CD14-positive monocyte (primary cell): ENCODE data around the gene ATF6. TPM values are rescaled to one million over a fixed set of nuclear protein-coding genes. Genes with fewer than 3 reads are reported as not detected.

Experiments
- DNase-seq, 3 donors: peaks; one replicate each; pipeline ENCODE4 v3.0.0-alpha.2; 2011 to 2022
- H2AFZ ChIP-seq: 2 replicates; pipeline ENCODE4 v1.6.0; 2012; ENCODE audit warnings: mild to moderate bottlenecking, low read depth, low read length, inconsistent platforms; ENCODE audit not compliant: insufficient read depth, poor library complexity, severe bottlenecking
- H3K27ac ChIP-seq, 2 donors: 1 replicate in 1 of 2; 2 replicates in 1 of 2; pipeline ENCODE4 v1.5.1; 2012 to 2013; ENCODE audit warnings: low read length in 2 of 2, control low read depth in 1 of 2, inconsistent platforms in 1 of 2, low read depth in 1 of 2, mild to moderate bottlenecking in 1 of 2
- H3K27me3 ChIP-seq, 2 donors: one replicate each; pipeline versions ENCODE4 v1.6.0 to v1.6.1; 2011 to 2013; ENCODE audit warnings: low read length in 2 of 2; ENCODE audit not compliant: control insufficient read depth in 2 of 2, insufficient read depth in 2 of 2
- H3K36me3 ChIP-seq, 2 donors: replicated peaks in 1 of 2; 1 replicate in 1 of 2; 2 replicates in 1 of 2; pipeline versions ENCODE4 v1.5.1 to v1.6.1; 2012 to 2013; ENCODE audit warnings: low read length in 2 of 2, control low read depth in 1 of 2, inconsistent platforms in 1 of 2, mild to moderate bottlenecking in 1 of 2; ENCODE audit not compliant: insufficient read depth in 2 of 2, control insufficient read depth in 1 of 2
- H3K4me1 ChIP-seq, 2 donors: 1 replicate in 1 of 2; 2 replicates in 1 of 2; pipeline versions ENCODE4 v1.5.1 to v1.6.1; 2012 to 2013; ENCODE audit warnings: low read length in 2 of 2, control low read depth in 1 of 2, inconsistent platforms in 1 of 2, mild to moderate bottlenecking in 1 of 2, moderate library complexity in 1 of 2; ENCODE audit not compliant: insufficient read depth in 2 of 2, control insufficient read depth in 1 of 2
- H3K4me2 ChIP-seq: replicated peaks from 2 replicates; pipeline ENCODE3; 2012; ENCODE audit warnings: low read length, moderate library complexity, mild to moderate bottlenecking; ENCODE audit not compliant: poor library complexity, severe bottlenecking; ENCODE audit errors: extremely low read depth
- H3K4me3 ChIP-seq, 3 experiments: fragments of 200-600 bp in 1 of 3; sonication (generic) in 1 of 3; replicated peaks in 1 of 3; 1 replicate in 2 of 3; 2 replicates in 1 of 3; pipeline ENCODE4 v1.5.1; 2011 to 2013; ENCODE audit warnings: low read length in 3 of 3, mild to moderate bottlenecking in 3 of 3, control low read depth in 2 of 3, low read depth in 2 of 3, inconsistent platforms in 1 of 3, moderate library complexity in 1 of 3
- H3K79me2 ChIP-seq: 2 replicates; pipeline ENCODE4 v1.6.0; 2012; ENCODE audit warnings: mild to moderate bottlenecking, control low read depth, inconsistent platforms, low read length, moderate library complexity; ENCODE audit not compliant: insufficient read depth
- H3K9ac ChIP-seq: 2 replicates; pipeline ENCODE4 v1.6.0; 2017; ENCODE audit warnings: low read length, mild to moderate bottlenecking; ENCODE audit not compliant: insufficient read depth, poor library complexity, severe bottlenecking
- H3K9me3 ChIP-seq, 2 donors: replicated peaks in 1 of 2; 1 replicate in 1 of 2; 2 replicates in 1 of 2; pipeline versions ENCODE4 v1.5.1 to v1.6.1; 2012 to 2013; ENCODE audit warnings: low read length in 2 of 2, control low read depth in 1 of 2; ENCODE audit not compliant: control insufficient read depth in 1 of 2, insufficient read depth in 1 of 2
- H4K20me1 ChIP-seq: 2 replicates; pipeline ENCODE4 v1.6.0; 2012; ENCODE audit warnings: mild to moderate bottlenecking, low read length, control low read depth, moderate library complexity; ENCODE audit not compliant: insufficient read depth
- H3K27ac Mint-ChIP-seq, 7 donors: one replicate each; pipeline ENCODE4 v1.8.0; 2020; ENCODE audit warnings: mild to moderate bottlenecking in 7 of 7, mixed read lengths in 7 of 7, moderate library complexity in 6 of 7, inconsistent platforms in 2 of 7
- H3K27me3 Mint-ChIP-seq, 3 donors: one replicate each; pipeline ENCODE4 v1.8.0; 2021 to 2022; ENCODE audit warnings: low read depth in 3 of 3, mild to moderate bottlenecking in 3 of 3, mixed read lengths in 3 of 3, moderate library complexity in 3 of 3, inconsistent platforms in 1 of 3
- H3K36me3 Mint-ChIP-seq, 2 donors: one replicate each; pipeline ENCODE4 v1.8.0; 2020; ENCODE audit warnings: mixed read lengths in 2 of 2, inconsistent platforms in 1 of 2, mild to moderate bottlenecking in 1 of 2
- H3K4me1 Mint-ChIP-seq: one replicate; pipeline ENCODE4 v1.8.0; 2020; ENCODE audit warnings: mild to moderate bottlenecking, mixed read lengths
- H3K4me3 Mint-ChIP-seq, 2 donors: one replicate each; pipeline ENCODE4 v1.8.0; 2020; ENCODE audit warnings: mild to moderate bottlenecking in 2 of 2, mixed read lengths in 2 of 2, moderate library complexity in 1 of 2
- H3K9me3 Mint-ChIP-seq, 7 donors: one replicate each; pipeline ENCODE4 v1.8.0; 2020 to 2022; ENCODE audit warnings: mixed read lengths in 7 of 7, mild to moderate bottlenecking in 6 of 7, moderate library complexity in 6 of 7, inconsistent platforms in 2 of 7
- WGBS: methylation state at CpG from one replicate; pipeline ENCODE4 v1.1.5; 2013; ENCODE audit warnings: missing lambda C conversion rate; ENCODE audit not compliant: insufficient coverage; 5-methylcytosine and 5-hydroxymethylcytosine counted together
- intact Hi-C, 2 donors: fragments of 100-400 bp; cut with micrococcal nuclease; formaldehyde crosslinking; loops; one replicate each; pipeline versions ENCODE4 v1.15.0 to v1.15.1; 2023
- polyA plus RNA-seq, 3 donors: library from polyadenylated mRNA; depleted of rRNA in 1 of 3; unstranded in 2 of 3; stranded (reverse) in 1 of 3; fragments of 300-500 nt in 2 of 3; fragments of >200 nt in 1 of 3; fragmentation: Illumina TruSeq in 2 of 3; gene quantifications; 1 replicate in 2 of 3; 2 replicates in 1 of 3; pipeline ENCODE4 v1.2.3, GENCODE V29; 2012 to 2021
- TF ChIP-seq, protein P1 (sequence below): fragments of 200-600 bp; IDR thresholded peaks from one replicate; pipeline ENCODE4 v1.8.0; 2022; ENCODE audit warnings: antibody characterized with exemption, mild to moderate bottlenecking

The ATF6 gene
- polyA plus RNA-seq, 3 donors = 13.4 to 25.6 (median 22.2) TPM

DNA sequence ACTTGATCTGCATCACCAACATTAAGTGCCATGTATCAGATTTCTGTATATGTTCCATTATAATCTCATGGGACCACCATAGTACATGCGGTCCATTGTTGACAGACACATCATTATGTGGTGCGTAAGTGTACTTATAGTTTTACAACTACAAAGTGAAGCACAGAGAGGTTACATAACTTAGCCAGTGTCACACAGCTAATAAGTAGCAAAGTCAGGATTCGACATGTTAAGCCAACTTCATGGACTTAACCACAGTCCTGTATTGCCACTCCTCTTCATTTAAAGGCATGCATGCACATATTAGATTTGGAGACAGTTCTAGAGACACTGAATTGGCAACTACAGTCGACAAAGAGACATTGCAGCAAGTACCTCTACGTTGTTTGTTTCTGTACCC is 120.5 kb downstream of the ATF6 start:
- Histone ChIP-seq H3K9me3 (peaks cover 0 to 3% of the 10 kb centered on the region in 2 donors), H3K4me1 (no peaks in the 10 kb centered on the region), H3K79me2 (no peaks in the 10 kb centered on the region), H3K36me3 (peaks cover 35 to 53% of the 10 kb centered on the region in 2 donors), H2AFZ (no peak overlapping the region), H3K27me3 (no peaks in the 10 kb centered on the region), H3K9ac (no peak overlapping the region), H3K4me3 (no peak overlapping the region), H3K27ac (no peak overlapping the region), H4K20me1 (peaks cover 12% of the 10 kb centered on the region), H3K4me2 (no peak overlapping the region)
- TF ChIP-seq, protein P1, sequence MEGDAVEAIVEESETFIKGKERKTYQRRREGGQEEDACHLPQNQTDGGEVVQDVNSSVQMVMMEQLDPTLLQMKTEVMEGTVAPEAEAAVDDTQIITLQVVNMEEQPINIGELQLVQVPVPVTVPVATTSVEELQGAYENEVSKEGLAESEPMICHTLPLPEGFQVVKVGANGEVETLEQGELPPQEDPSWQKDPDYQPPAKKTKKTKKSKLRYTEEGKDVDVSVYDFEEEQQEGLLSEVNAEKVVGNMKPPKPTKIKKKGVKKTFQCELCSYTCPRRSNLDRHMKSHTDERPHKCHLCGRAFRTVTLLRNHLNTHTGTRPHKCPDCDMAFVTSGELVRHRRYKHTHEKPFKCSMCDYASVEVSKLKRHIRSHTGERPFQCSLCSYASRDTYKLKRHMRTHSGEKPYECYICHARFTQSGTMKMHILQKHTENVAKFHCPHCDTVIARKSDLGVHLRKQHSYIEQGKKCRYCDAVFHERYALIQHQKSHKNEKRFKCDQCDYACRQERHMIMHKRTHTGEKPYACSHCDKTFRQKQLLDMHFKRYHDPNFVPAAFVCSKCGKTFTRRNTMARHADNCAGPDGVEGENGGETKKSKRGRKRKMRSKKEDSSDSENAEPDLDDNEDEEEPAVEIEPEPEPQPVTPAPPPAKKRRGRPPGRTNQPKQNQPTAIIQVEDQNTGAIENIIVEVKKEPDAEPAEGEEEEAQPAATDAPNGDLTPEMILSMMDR = no peak
- intact Hi-C loops = no loop called here
- Mint-ChIP-seq H3K4me1 (no peaks in the 10 kb centered on the region), H3K4me3 (no peak overlapping the region), H3K27me3 (peaks cover 0 to 2% (median 0%) of the 10 kb centered on the region in 3 donors), H3K9me3 (peaks cover 0 to 8% (median 2%) of the 10 kb centered on the region in 7 donors), H3K36me3 (peaks cover 43 to 51% of the 10 kb centered on the region in 2 donors), H3K27ac (no peak overlapping the region)
- DNase-seq = no peak
- no CpG with 5 or more reads among the region's 5 CpGs for WGBS

DNA sequence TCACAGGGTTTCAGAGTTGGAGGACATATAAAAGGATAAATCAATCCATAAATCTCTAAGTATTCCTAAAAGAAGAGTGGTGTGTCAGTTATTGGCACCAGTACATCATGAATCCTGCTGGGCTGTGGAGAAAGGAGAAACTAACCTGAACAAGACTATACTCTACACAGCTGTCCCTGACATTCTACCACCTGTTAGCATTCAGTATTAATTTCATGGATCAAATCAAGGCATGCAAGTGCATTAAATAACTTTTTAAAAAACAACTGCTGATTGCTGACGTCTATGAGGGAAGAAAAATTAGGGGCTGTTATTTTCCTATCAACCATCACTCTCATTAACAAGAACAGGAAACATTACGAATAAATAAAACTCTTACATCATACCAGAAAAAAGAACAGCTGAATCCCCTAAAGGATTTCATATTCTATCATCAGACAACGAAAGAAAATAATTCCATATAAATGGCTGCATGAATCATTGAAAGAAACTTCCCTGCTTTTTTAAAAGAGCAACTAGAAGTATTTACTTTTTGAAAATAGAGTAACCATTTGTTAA is 121.7 kb downstream of the ATF6 start:
- peaks cover 48 to 51% of the 10 kb centered on the region in 2 donors for H3K36me3 Mint-ChIP-seq
- WGBS = no CpG with 5 or more reads among the region's 3 CpGs

More for the DNA sequence above, 121.7 kb downstream of the ATF6 start:
- Histone ChIP-seq H3K79me2 (no peaks in the 10 kb centered on the region), H3K36me3 (peaks cover 35 to 59% of the 10 kb centered on the region in 2 donors), H3K9me3 (peaks cover 0 to 3% of the 10 kb centered on the region in 2 donors), H3K27me3 (no peaks in the 10 kb centered on the region), H3K4me2 (no peak overlapping the region), H3K27ac (no peak overlapping the region), H2AFZ (no peak overlapping the region), H3K4me1 (no peaks in the 10 kb centered on the region), H3K9ac (no peak overlapping the region), H4K20me1 (peaks cover 12% of the 10 kb centered on the region), H3K4me3 (no peak overlapping the region)
- Mint-ChIP-seq H3K4me1 (peaks cover 1% of the 10 kb centered on the region), H3K4me3 (no peak overlapping the region), H3K27ac (no peak overlapping the region), H3K9me3 (peaks cover 0 to 8% (median 4%) of the 10 kb centered on the region in 7 donors), H3K27me3 (peaks cover 0 to 2% (median 0%) of the 10 kb centered on the region in 3 donors)
- DNase-seq = no peak
- TF ChIP-seq, protein P1 = no peak
- intact Hi-C loops = no loop called here
